Activated CD4-positive, alpha-beta T cell treated with anti-CD3 and anti-CD28 coated beads for 36 hours (primary cell): Measurements from ENCODE around the gene NT5C3B. TPM values are rescaled to one million over a fixed set of nuclear protein-coding genes. Genes with fewer than 3 reads are reported as not detected.

ENCODE experiments used
- ATAC-seq: fragments of 200-7000 bp; cut with Tn5 transposase; one replicate; pipeline ENCODE4 v1.10.0; 2021; ENCODE audit warnings: mild to moderate bottlenecking, moderate library complexity
- CTCF ChIA-PET: fragments of 350-600 bp; sonication (Branson Sonifier 250); formaldehyde crosslinking; loops from one replicate; lab custom pipeline; 2021; ENCODE audit warnings: antibody characterized with exemption; lab: Charles Lee
- POLR2A ChIA-PET: fragments of 350-600 bp; sonication (Branson Sonifier 250); formaldehyde crosslinking; loops from one replicate; lab custom pipeline; 2021; ENCODE audit warnings: antibody characterized with exemption, inconsistent platforms; lab: Charles Lee
- DNase-seq: peaks from one replicate; pipeline ENCODE4 v3.0.0-alpha.2; 2020
- H3K27ac Mint-ChIP-seq: one replicate; pipeline ENCODE4 v1.8.0; 2021; ENCODE audit warnings: mixed read lengths
- H3K27me3 Mint-ChIP-seq: one replicate; pipeline ENCODE4 v1.8.0; 2021; ENCODE audit warnings: mixed read lengths
- H3K36me3 Mint-ChIP-seq: one replicate; pipeline ENCODE4 v1.8.0; 2021; ENCODE audit warnings: low read depth, mixed read lengths
- H3K4me1 Mint-ChIP-seq: one replicate; pipeline ENCODE4 v1.8.0; 2021; ENCODE audit warnings: mixed read lengths
- H3K4me3 Mint-ChIP-seq: one replicate; pipeline ENCODE4 v1.8.0; 2021; ENCODE audit warnings: mild to moderate bottlenecking, moderate library complexity, mixed read lengths
- H3K9me3 Mint-ChIP-seq: one replicate; pipeline ENCODE4 v1.8.0; 2021; ENCODE audit warnings: low read depth, mixed read lengths
- intact Hi-C, 2 experiments: fragments of 100-400 bp; cut with DNase I in 1 of 2; cut with micrococcal nuclease in 1 of 2; formaldehyde crosslinking; loops; one replicate each; pipeline versions ENCODE4 v1.14.2 to v1.15.1; 2022 to 2024; cut with DNase I, micrococcal nuclease
- total RNA-seq, 2 experiments: library from RNA; stranded (reverse); gene quantifications; one replicate each; pipeline ENCODE4 v1.2.3, GENCODE V29; 2021

NT5C3B gene
- total RNA-seq, 2 experiments from 2014 or later: 37.5 to 46.9 TPM

- CTCF ChIA-PET: interaction anchor here (0.7 to 2.1 kb wide), 14 partner anchors 9 to 687 kb away, joined by 3 to 6 read pairs (median 4); partner anchors contain the start of genes EIF1, JUP and KLHL11
- Mint-ChIP-seq H3K36me3 (no peaks in the 10 kb centered on the region), H3K27ac (no peak overlapping the region), H3K4me1 (peaks cover 22% of the 10 kb centered on the region), H3K27me3 (peaks cover 2% of the 10 kb centered on the region), H3K4me3 (peak overlapping the region; percentile 76), H3K9me3 (no peaks in the 10 kb centered on the region)
- POLR2A ChIA-PET: interaction anchor here (0.5 to 1.0 kb wide), 2 partner anchors 13 to 24 kb away, joined by 3 read pairs; partner anchors contain the start of gene JUP
- intact Hi-C loops: loop anchor here in 1 of 2 experiments (1.0 to 2.0 kb wide), 2 partner anchors 24 to 72 kb away; no protein-coding TSS in a partner anchor
- DNase-seq (no peak), ATAC-seq (peak; percentile 24)
Observed at GRCh38 chr17:41810659-41811548, 25.1 kb downstream of the NT5C3B start.

- CTCF ChIA-PET: interaction anchor here (0.6 kb wide), 1 partner anchor 1053 kb away, joined by 3 read pairs; no protein-coding TSS in a partner anchor
Observed at GRCh38 chr17:41806685-41807445, 29.2 kb downstream of the NT5C3B start.

GRCh38 chr17:41803049-41804020 is 32.7 kb downstream of the NT5C3B start:
- POLR2A ChIA-PET: no interaction called here
- intact Hi-C loops: no loop called here
- Mint-ChIP-seq H3K27ac (no peak overlapping the region), H3K27me3 (no peaks in the 10 kb centered on the region), H3K36me3 (no peaks in the 10 kb centered on the region), H3K9me3 (no peaks in the 10 kb centered on the region), H3K4me1 (peaks cover 4% of the 10 kb centered on the region), H3K4me3 (no peak overlapping the region)
- CTCF ChIA-PET: interaction anchor here (0.9 to 3.1 kb wide), 3 partner anchors 67 to 72 kb away, joined by 3 to 33 read pairs (median 4); partner anchors contain the start of gene HAP1
- ATAC-seq: no peak
- no peak for DNase-seq

More at GRCh38 chr17:41806685-41807445, 29.2 kb downstream of the NT5C3B start:
- no peak overlapping the region for H3K4me3 Mint-ChIP-seq
- intact Hi-C loops: no loop called here
- no peaks in the 10 kb centered on the region for H3K27me3 Mint-ChIP-seq
- peaks cover 15% of the 10 kb centered on the region for H3K4me1 Mint-ChIP-seq
- POLR2A ChIA-PET: no interaction called here
- no peaks in the 10 kb centered on the region for H3K36me3 Mint-ChIP-seq
- H3K27ac Mint-ChIP-seq: no peak overlapping the region
- ATAC-seq: no peak
- H3K9me3 Mint-ChIP-seq: no peaks in the 10 kb centered on the region
- DNase-seq: no peak

- peaks cover 4% of the 10 kb centered on the region for H3K4me1 Mint-ChIP-seq
- H3K9me3 Mint-ChIP-seq: no peaks in the 10 kb centered on the region
- ATAC-seq (peak; percentile 95), DNase-seq (peak; percentile 86)
- no peaks in the 10 kb centered on the region for H3K27me3 Mint-ChIP-seq
- intact Hi-C loops: loop anchor here (1.0 kb wide), 1 partner anchor 63 kb away; no protein-coding TSS in a partner anchor
- ChIA-PET CTCF (interaction anchor here (0.6 to 3.1 kb wide), 19 partner anchors 9 to 105 kb away, joined by 3 to 33 read pairs (median 5); partner anchors contain the start of genes HAP1, JUP and P3H4), POLR2A (interaction anchor here (0.7 kb wide), 1 partner anchor 17 kb away, joined by 3 read pairs; no protein-coding TSS in a partner anchor)
- H3K27ac Mint-ChIP-seq: no peak overlapping the region
- H3K4me3 Mint-ChIP-seq: no peak overlapping the region
- H3K36me3 Mint-ChIP-seq: no peaks in the 10 kb centered on the region
Observed at GRCh38 chr17:41801374-41802271, 34.4 kb downstream of the NT5C3B start.

GRCh38 chr17:41800601-41801373 is 35.2 kb downstream of the NT5C3B start:
- H3K27ac Mint-ChIP-seq: no peak overlapping the region
- no peak for DNase-seq
- no peaks in the 10 kb centered on the region for H3K9me3 Mint-ChIP-seq
- intact Hi-C loops: loop anchor here (1.0 kb wide), 1 partner anchor 62 kb away; no protein-coding TSS in a partner anchor
- CTCF ChIA-PET: interaction anchor here (0.6 to 3.1 kb wide), 13 partner anchors 10 to 104 kb away, joined by 3 to 33 read pairs (median 5); partner anchors contain the start of genes JUP and P3H4
- peaks cover 4% of the 10 kb centered on the region for H3K4me1 Mint-ChIP-seq
- H3K4me3 Mint-ChIP-seq: no peak overlapping the region
- POLR2A ChIA-PET: interaction anchor here (0.7 kb wide), 1 partner anchor 18 kb away, joined by 3 read pairs; no protein-coding TSS in a partner anchor
- no peaks in the 10 kb centered on the region for H3K27me3 Mint-ChIP-seq
- no peak for ATAC-seq
- no peaks in the 10 kb centered on the region for H3K36me3 Mint-ChIP-seq

- DNase-seq (no peak), ATAC-seq (no peak)
- ChIA-PET POLR2A (no interaction called here), CTCF (interaction anchor here (0.6 to 0.9 kb wide), 3 partner anchors 10 to 61 kb away, joined by 3 to 7 read pairs (median 3); no protein-coding TSS in a partner anchor)
- Mint-ChIP-seq H3K4me3 (no peak overlapping the region), H3K9me3 (no peaks in the 10 kb centered on the region), H3K27ac (no peak overlapping the region), H3K27me3 (no peaks in the 10 kb centered on the region), H3K4me1 (peaks cover 4% of the 10 kb centered on the region), H3K36me3 (no peaks in the 10 kb centered on the region)
- intact Hi-C loops: no loop called here
Observed at GRCh38 chr17:41799366-41799765, 36.7 kb downstream of the NT5C3B start.

GRCh38 chr17:41797377-41797776 is 38.7 kb downstream of the NT5C3B start:
- ATAC-seq: no peak
- no peaks in the 10 kb centered on the region for H3K27me3 Mint-ChIP-seq
- no peaks in the 10 kb centered on the region for H3K9me3 Mint-ChIP-seq
- H3K4me3 Mint-ChIP-seq: no peak overlapping the region
- CTCF ChIA-PET: interaction anchor here (1.7 to 1.8 kb wide), 2 partner anchors 9 to 60 kb away, joined by 3 to 5 read pairs; no protein-coding TSS in a partner anchor
- H3K4me1 Mint-ChIP-seq: peaks cover 4% of the 10 kb centered on the region
- no peak overlapping the region for H3K27ac Mint-ChIP-seq
- DNase-seq: no peak
- no peaks in the 10 kb centered on the region for H3K36me3 Mint-ChIP-seq
- POLR2A ChIA-PET: interaction anchor here (0.6 kb wide), 1 partner anchor 106 kb away, joined by 3 read pairs; no protein-coding TSS in a partner anchor
- intact Hi-C loops: no loop called here

- no peak overlapping the region for H3K27ac Mint-ChIP-seq
- POLR2A ChIA-PET: no interaction called here
- ATAC-seq (no peak), DNase-seq (no peak)
- intact Hi-C loops: no loop called here
- H3K4me3 Mint-ChIP-seq: no peak overlapping the region
- no peaks in the 10 kb centered on the region for H3K4me1 Mint-ChIP-seq
- H3K36me3 Mint-ChIP-seq: no peaks in the 10 kb centered on the region
- CTCF ChIA-PET: interaction anchor here (0.6 to 1.8 kb wide), 4 partner anchors 8 to 100 kb away, joined by 3 to 5 read pairs (median 3); no protein-coding TSS in a partner anchor
- no peaks in the 10 kb centered on the region for H3K9me3 Mint-ChIP-seq
- no peaks in the 10 kb centered on the region for H3K27me3 Mint-ChIP-seq
Observed at GRCh38 chr17:41796121-41796895, 39.7 kb downstream of the NT5C3B start.
